ENCODE data around the gene MAN2B2. TPM values are rescaled to one million over a fixed set of nuclear protein-coding genes. Genes with fewer than 3 reads are reported as not detected.

MAN2B2 gene
- total and polyA plus RNA-seq, 7 donors = 1.8 to 6.6 (median 3.2) TPM

- ATAC-seq (no peak), DNase-seq (no peak)
- H3K36me3 ChIP-seq (ENCODE audit: insufficient read depth in 1 of 2, low read depth in 1 of 2) = no peaks in the 10 kb centered on the region
- peaks cover 2% of the 10 kb centered on the region for H3K9me3 ChIP-seq
- WGBS, 3 donors = 73 to 79% (median 76%) methylated on average over 4 of the region's 4 CpGs
- peaks cover 0 to 24% (median 6%) of the 10 kb centered on the region in 3 donors for H3K27me3 ChIP-seq (ENCODE audit: insufficient read depth in 3 of 3, low read length in 2 of 3)
- H3K27ac ChIP-seq = no peak overlapping the region
- intact Hi-C loops (cut with DNase I) = loop anchor here in 1 of 2 donors (5.0 to 10.0 kb wide), 2 partner anchors 211 to 294 kb away; no protein-coding TSS in a partner anchor
- H3K4me3 ChIP-seq = no peak overlapping the region
- TF ChIP-seq CTCF (IDR thresholded peaks at IDR 0.05) = no peak
- no peaks in the 10 kb centered on the region for H3K4me1 ChIP-seq
Measured at GRCh38 chr4:6546091-6546490, 28.9 kb upstream of the MAN2B2 start.

- Histone ChIP-seq H3K4me1 (no peaks in the 10 kb centered on the region), H3K4me3 (no peak overlapping the region), H3K27ac (no peak overlapping the region), H3K9me3 (no peaks in the 10 kb centered on the region), H3K36me3 (ENCODE audit: insufficient read depth in 1 of 2, low read depth in 1 of 2) (no peaks in the 10 kb centered on the region), H3K27me3 (ENCODE audit: insufficient read depth in 3 of 3, low read length in 2 of 3) (peaks cover 0 to 24% (median 6%) of the 10 kb centered on the region in 3 donors)
- intact Hi-C loops (cut with DNase I) = loop anchor here in 1 of 2 donors (5.0 to 10.0 kb wide), 2 partner anchors 212 to 295 kb away; no protein-coding TSS in a partner anchor
- peak in 2 of 4 donors; percentile 37 to 53 for ATAC-seq
- peak; percentile 69 for TF ChIP-seq CTCF (IDR thresholded peaks at IDR 0.05)
- DNase-seq = no peak
- WGBS, 3 donors = 25 to 26% (median 25%) methylated on average over 19 of the region's 19 CpGs
Measured at GRCh38 chr4:6546681-6547447, 28.1 kb upstream of the MAN2B2 start.

GRCh38 chr4:6548201-6548881 lies 26.6 kb upstream of the MAN2B2 start:
- no peaks in the 10 kb centered on the region for H3K9me3 ChIP-seq
- TF ChIP-seq CTCF (IDR thresholded peaks at IDR 0.05) = no peak
- H3K27me3 ChIP-seq (ENCODE audit: insufficient read depth in 3 of 3, low read length in 2 of 3) = peaks cover 0 to 32% (median 12%) of the 10 kb centered on the region in 3 donors
- H3K36me3 ChIP-seq (ENCODE audit: insufficient read depth in 1 of 2, low read depth in 1 of 2) = no peaks in the 10 kb centered on the region
- 63 to 71% (median 66%) methylated on average over 8 of the region's 8 CpGs for WGBS, 3 donors
- intact Hi-C loops (cut with DNase I) = loop anchor here in 1 of 2 donors (5.0 to 10.0 kb wide), 2 partner anchors 214 to 296 kb away; no protein-coding TSS in a partner anchor
- DNase-seq = no peak
- no peak for ATAC-seq
- H3K4me3 ChIP-seq = no peak overlapping the region
- no peaks in the 10 kb centered on the region for H3K4me1 ChIP-seq
- no peak overlapping the region for H3K27ac ChIP-seq

GRCh38 chr4:6548882-6549230 lies 26.1 kb upstream of the MAN2B2 start:
- intact Hi-C loops (cut with DNase I) = loop anchor here in 1 of 2 donors (5.0 to 10.0 kb wide), 2 partner anchors 214 to 297 kb away; no protein-coding TSS in a partner anchor
- peaks cover 0 to 34% (median 12%) of the 10 kb centered on the region in 3 donors for H3K27me3 ChIP-seq (ENCODE audit: insufficient read depth in 3 of 3, low read length in 2 of 3)

More at GRCh38 chr4:6548882-6549230, 26.1 kb upstream of the MAN2B2 start:
- TF ChIP-seq CTCF (IDR thresholded peaks at IDR 0.05) = no peak
- Histone ChIP-seq H3K9me3 (no peaks in the 10 kb centered on the region), H3K36me3 (ENCODE audit: insufficient read depth in 1 of 2, low read depth in 1 of 2) (no peaks in the 10 kb centered on the region), H3K4me1 (no peaks in the 10 kb centered on the region), H3K4me3 (no peak overlapping the region), H3K27ac (no peak overlapping the region)
- ATAC-seq (no peak), DNase-seq (no peak)
- WGBS, 3 donors = 49 to 55% (median 52%) methylated on average over 4 of the region's 4 CpGs

All from psoas muscle (tissue), 8 donors.